Measurements from ENCODE around the gene MORC3. TPM values are rescaled to one million over a fixed set of nuclear protein-coding genes. Genes with fewer than 3 reads are reported as not detected.
"Not testable (repeated sequence)": the region's sequence is repeated elsewhere in the genome, so short reads cannot be mapped to it uniquely, and the experiment has no call there.

The MORC3 gene
- total RNA-seq, 1 donor from 2014 or later = 23.5 TPM

DNA sequence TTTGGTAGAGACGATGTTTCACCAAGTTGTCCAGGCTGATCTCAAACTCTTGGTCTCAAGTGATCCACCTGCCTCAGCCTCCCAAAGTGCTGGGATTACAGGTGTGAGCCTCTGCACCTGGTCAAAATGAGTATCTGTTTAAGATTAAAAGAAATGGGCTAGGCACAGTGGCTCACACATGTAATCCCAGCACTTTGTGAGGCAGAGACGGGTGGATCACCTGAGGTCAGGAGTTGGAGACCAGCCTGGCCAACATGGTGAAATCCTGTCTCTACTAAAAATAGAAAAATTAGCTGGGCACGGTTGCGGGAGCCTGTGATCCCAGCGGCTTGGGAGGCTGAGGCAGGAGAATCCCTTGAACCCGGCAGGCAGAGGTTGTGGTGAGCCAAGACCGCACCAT is 22.6 kb downstream of the MORC3 start:
- H3K9me3 Mint-ChIP-seq; H3K4me3 Mint-ChIP-seq; H3K27me3 Mint-ChIP-seq (ENCODE audit: insufficient read depth); intact Hi-C loops (cut with micrococcal nuclease); H3K27ac Mint-ChIP-seq; DNase-seq (ENCODE audit: low spot score); H3K4me1 Mint-ChIP-seq (ENCODE audit: low read depth): not testable (repeated sequence)
- H3K36me3 Mint-ChIP-seq (ENCODE audit: low read depth) = peaks cover 27% of the 10 kb centered on the region

DNA sequence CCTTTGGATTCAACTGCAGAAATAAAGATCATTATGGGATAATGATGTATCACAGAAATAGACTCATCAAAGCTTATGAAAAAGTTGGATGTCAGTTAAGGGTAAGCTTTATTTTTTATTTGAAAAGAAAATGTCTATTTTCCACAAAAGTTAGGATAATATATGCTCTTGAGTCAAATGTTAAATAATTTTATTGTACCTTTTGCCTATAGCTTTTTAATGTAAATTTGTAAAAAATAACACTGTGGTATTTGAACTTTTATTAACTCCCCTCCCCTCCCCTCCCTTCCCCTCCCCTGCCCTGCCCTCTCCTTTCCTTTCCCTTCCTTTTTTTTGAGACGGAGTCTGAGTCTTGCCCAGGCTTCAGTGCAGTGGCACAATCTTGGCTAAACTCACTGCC is 24.9 kb downstream of the MORC3 start:
- H3K4me1 Mint-ChIP-seq (ENCODE audit: low read depth) = peaks cover 6% of the 10 kb centered on the region
- no peak overlapping the region for H3K27ac Mint-ChIP-seq
- DNase-seq (ENCODE audit: low spot score) = no peak
- H3K4me3 Mint-ChIP-seq = no peak overlapping the region
- no peaks in the 10 kb centered on the region for H3K27me3 Mint-ChIP-seq (ENCODE audit: insufficient read depth)
- intact Hi-C loops (cut with micrococcal nuclease) = no loop called here
- peaks cover 29% of the 10 kb centered on the region for H3K36me3 Mint-ChIP-seq (ENCODE audit: low read depth)
- no peaks in the 10 kb centered on the region for H3K9me3 Mint-ChIP-seq

DNA sequence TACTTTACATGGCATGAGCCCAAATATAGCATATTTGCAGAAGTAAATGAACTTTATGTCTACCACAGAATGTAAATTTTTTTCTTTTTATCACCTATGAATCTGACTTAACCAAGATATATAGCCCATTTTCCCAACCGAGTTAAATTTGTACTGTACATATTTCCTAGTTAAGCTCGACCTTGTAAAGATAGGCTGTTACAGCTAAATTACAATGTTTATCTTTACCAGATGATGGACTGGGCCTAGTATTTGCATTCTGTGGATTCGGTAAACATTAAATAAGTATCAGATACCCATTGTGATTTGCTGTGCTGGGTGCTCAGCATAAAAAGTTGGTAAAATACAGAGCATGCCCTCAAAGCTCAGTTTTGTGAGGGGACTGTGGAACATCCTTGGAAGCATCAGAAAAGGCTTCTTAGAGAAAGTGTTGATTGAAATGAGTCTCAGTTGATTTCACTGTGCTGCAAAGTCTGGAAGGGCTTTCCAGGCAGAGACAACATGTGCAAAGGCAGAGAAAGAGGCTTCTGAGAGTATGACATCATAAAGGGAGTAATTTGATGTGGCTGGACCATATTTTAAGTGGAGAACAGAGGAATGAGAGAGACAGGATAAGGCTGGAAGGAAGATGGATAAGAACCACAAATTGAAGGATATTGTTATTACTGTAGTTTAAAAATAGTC is 27.4 kb downstream of the MORC3 start:
- Mint-ChIP-seq H3K9me3 (no peaks in the 10 kb centered on the region), H3K36me3 (ENCODE audit: low read depth) (peaks cover 38% of the 10 kb centered on the region), H3K4me1 (ENCODE audit: low read depth) (peaks cover 6% of the 10 kb centered on the region), H3K27me3 (ENCODE audit: insufficient read depth) (no peaks in the 10 kb centered on the region), H3K27ac (no peak overlapping the region), H3K4me3 (no peak overlapping the region)
- intact Hi-C loops (cut with micrococcal nuclease) = no loop called here
- no peak for DNase-seq (ENCODE audit: low spot score)

DNA sequence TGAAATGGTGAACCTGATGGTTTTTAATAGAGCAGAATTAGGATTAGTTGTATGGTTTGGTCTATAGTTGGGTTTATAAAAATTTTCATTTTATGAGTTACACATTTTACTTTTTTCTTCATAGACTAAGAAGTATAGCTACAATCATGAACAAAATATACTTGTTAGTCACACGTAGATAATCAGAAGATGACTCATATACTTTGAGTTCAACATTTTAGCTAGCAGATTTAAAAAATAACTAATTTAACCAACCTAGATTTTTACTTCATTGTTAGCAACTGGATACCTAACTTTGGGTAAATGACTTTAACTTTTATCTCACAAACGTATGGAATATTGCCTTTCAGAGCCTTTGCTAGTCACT is 27.9 kb downstream of the MORC3 start:
- Mint-ChIP-seq H3K4me3 (no peak overlapping the region), H3K9me3 (no peaks in the 10 kb centered on the region), H3K27me3 (ENCODE audit: insufficient read depth) (no peaks in the 10 kb centered on the region), H3K36me3 (ENCODE audit: low read depth) (peaks cover 38% of the 10 kb centered on the region), H3K27ac (no peak overlapping the region), H3K4me1 (ENCODE audit: low read depth) (peaks cover 6% of the 10 kb centered on the region)
- intact Hi-C loops (cut with micrococcal nuclease) = no loop called here
- DNase-seq (ENCODE audit: low spot score) = no peak

DNA sequence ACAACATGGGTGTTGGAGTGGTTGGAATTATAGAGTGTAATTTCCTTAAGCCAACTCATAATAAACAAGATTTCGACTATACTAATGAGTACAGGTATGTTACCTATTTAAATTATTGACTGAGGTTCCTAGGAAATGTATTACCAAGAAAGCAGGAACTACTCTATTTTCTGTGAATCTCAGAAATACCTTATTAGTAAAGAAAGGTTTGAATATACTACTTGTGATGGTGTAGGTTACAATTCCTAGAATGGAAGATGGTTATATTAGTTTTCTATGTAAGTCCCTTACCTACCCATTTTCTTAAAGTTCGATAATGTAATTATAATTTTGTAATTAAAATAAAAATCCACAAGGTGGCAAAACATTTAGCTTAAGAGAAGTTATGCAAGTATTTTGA is 29.3 kb downstream of the MORC3 start:
- no peak for DNase-seq (ENCODE audit: low spot score)
- Mint-ChIP-seq H3K9me3 (no peaks in the 10 kb centered on the region), H3K4me1 (ENCODE audit: low read depth) (peaks cover 6% of the 10 kb centered on the region), H3K27ac (no peak overlapping the region), H3K36me3 (ENCODE audit: low read depth) (peaks cover 40% of the 10 kb centered on the region), H3K4me3 (no peak overlapping the region), H3K27me3 (ENCODE audit: insufficient read depth) (no peaks in the 10 kb centered on the region)
- intact Hi-C loops (cut with micrococcal nuclease) = no loop called here

DNA sequence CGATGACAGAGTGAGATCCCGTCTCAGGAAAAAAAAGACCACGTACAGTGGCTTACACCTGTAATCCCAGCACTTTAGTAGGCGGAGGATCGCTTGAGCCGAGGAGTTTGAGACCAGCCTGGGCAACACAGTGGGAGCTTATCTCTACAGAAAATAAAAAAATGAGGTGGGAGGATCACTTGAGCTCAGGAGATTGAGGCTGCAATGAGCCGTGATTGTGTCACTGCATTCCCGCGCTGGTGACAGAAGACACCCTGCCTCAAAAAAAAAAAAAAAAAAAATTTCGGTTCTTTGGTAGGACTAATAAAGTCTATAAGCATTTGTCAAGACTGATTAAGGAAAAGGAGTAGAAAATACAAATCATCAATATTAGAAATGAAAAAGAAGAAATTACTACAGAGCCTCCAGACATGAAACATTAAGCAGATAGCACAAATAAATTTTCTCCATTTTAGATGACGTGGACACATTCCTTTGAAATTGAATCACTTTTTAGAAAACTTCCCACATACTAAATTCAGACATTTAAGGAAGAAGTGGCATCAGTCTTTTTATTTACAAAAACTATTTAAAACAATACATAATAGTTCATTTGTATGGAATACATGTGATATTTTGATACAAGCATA is 30.4 kb downstream of the MORC3 start:
- H3K27me3 Mint-ChIP-seq (ENCODE audit: insufficient read depth) = no peaks in the 10 kb centered on the region
- H3K36me3 Mint-ChIP-seq (ENCODE audit: low read depth) = peaks cover 43% of the 10 kb centered on the region
- DNase-seq (ENCODE audit: low spot score) = no peak
- no peak overlapping the region for H3K27ac Mint-ChIP-seq
- no peak overlapping the region for H3K4me3 Mint-ChIP-seq
- no peaks in the 10 kb centered on the region for H3K9me3 Mint-ChIP-seq
- peaks cover 6% of the 10 kb centered on the region for H3K4me1 Mint-ChIP-seq (ENCODE audit: low read depth)
- intact Hi-C loops (cut with micrococcal nuclease) = no loop called here

DNA sequence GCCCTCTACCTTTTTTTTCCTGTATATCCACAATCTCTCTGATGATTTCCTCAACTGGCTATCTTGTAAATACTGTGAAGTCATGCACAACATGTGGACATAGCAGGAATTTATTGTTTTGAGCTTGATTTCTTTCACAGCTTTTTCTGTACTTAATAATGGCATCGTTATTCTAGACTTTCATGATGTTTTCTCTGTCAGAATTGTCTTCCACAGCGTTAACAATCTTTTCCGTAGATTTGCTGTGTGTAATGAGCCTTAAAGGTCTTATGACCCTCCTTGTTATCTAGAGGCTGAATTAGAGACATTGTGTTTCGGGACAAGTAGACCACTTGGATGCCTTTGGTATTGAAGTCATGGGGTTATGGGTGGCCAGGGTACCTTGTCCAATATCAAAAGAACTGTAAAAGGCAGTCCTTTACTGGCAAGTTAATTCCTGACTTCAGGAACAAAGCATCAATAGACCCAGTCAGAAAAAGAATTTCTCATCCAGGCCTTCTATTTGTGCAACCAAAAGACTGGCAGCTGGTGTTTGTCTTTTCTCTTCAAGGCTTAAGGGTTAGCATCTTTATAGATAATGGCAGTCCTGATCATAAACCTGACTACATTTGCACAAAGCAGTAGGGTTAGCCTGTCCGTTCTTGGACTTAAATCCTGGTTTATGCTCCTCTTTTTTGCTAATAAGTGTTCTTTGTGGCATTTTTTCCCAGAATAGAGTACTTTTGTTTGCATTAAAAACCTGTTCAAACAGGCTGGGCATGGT is 35.1 kb downstream of the MORC3 start:
- Mint-ChIP-seq H3K27me3 (ENCODE audit: insufficient read depth) (no peaks in the 10 kb centered on the region), H3K4me3 (no peak overlapping the region), H3K27ac (no peak overlapping the region), H3K4me1 (ENCODE audit: low read depth) (no peaks in the 10 kb centered on the region), H3K9me3 (no peaks in the 10 kb centered on the region), H3K36me3 (ENCODE audit: low read depth) (peaks cover 28% of the 10 kb centered on the region)
- DNase-seq (ENCODE audit: low spot score) = no peak
- intact Hi-C loops (cut with micrococcal nuclease) = no loop called here

DNA sequence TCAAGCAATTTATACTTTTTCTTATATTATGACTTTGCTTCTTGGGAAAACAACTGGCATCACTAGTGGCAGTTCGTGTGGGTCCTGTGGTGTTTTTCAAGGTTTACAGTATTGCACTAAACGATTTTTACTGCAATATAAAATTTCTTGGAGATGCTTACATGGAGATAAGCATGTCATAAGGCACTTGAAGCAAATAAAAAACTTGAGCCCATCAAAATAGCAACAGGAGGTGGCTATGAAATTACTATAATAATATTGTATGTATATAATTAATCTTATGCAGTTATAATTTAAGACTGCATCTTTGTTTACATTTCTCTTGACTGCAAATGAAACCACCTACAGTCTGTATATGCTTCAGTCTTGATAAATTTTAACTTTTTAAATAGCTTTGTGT is 35.9 kb downstream of the MORC3 start:
- H3K4me3 Mint-ChIP-seq = no peak overlapping the region
- no peaks in the 10 kb centered on the region for H3K4me1 Mint-ChIP-seq (ENCODE audit: low read depth)
- intact Hi-C loops (cut with micrococcal nuclease) = no loop called here
- no peak overlapping the region for H3K27ac Mint-ChIP-seq
- H3K27me3 Mint-ChIP-seq (ENCODE audit: insufficient read depth) = no peaks in the 10 kb centered on the region
- H3K36me3 Mint-ChIP-seq (ENCODE audit: low read depth) = peaks cover 31% of the 10 kb centered on the region
- no peaks in the 10 kb centered on the region for H3K9me3 Mint-ChIP-seq
- DNase-seq (ENCODE audit: low spot score) = no peak

DNA sequence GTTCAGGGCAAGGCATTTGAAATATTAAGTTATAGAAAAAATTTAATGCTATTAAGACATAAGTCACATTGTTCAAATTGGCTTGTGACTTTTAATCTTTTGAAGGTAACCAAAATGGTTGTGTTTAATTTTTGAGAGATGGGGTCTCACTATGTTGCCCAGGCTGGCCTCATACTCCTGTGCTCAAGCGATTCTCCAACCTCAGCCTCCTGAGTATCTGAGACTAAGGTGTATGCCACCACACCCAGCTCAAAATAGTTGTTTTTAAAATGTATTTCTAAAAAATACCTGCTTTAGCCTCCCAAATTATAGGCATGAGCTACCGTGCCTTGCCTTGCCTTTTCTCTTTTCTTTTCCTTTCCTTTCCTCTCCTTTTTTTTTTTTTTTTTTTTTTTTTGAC is 39.2 kb downstream of the MORC3 start:
- H3K27ac Mint-ChIP-seq = no peak overlapping the region
- peaks cover 35% of the 10 kb centered on the region for H3K36me3 Mint-ChIP-seq (ENCODE audit: low read depth)
- intact Hi-C loops (cut with micrococcal nuclease) = no loop called here
- DNase-seq (ENCODE audit: low spot score) = no peak
- H3K4me3 Mint-ChIP-seq = no peak overlapping the region
- no peaks in the 10 kb centered on the region for H3K9me3 Mint-ChIP-seq
- H3K4me1 Mint-ChIP-seq (ENCODE audit: low read depth) = no peaks in the 10 kb centered on the region
- no peaks in the 10 kb centered on the region for H3K27me3 Mint-ChIP-seq (ENCODE audit: insufficient read depth)

DNA sequence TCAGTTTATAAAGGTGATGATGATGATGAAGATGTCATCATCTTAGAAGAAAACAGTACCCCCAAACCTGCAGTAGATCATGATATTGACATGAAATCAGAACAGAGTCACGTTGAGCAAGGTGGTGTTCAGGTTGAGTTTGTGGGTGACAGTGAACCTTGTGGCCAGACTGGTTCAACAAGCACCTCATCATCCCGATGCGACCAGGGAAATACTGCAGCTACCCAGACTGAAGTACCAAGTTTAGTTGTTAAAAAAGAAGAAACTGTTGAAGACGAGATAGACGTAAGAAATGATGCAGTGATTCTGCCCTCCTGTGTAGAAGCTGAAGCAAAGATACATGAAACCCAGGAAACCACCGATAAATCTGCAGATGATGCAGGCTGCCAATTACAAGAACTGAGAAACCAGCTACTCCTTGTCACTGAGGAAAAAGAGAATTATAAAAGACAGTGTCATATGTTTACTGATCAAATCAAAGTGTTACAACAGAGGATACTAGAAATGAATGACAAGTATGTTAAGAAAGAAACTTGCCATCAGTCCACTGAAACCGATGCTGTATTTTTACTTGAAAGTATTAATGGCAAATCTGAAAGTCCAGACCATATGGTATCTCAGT is 49.2 kb downstream of the MORC3 start:
- no peak overlapping the region for H3K27ac Mint-ChIP-seq
- H3K36me3 Mint-ChIP-seq (ENCODE audit: low read depth) = peaks cover 47% of the 10 kb centered on the region
- intact Hi-C loops (cut with micrococcal nuclease) = no loop called here
- H3K4me3 Mint-ChIP-seq = no peak overlapping the region
- DNase-seq (ENCODE audit: low spot score) = no peak
- no peaks in the 10 kb centered on the region for H3K9me3 Mint-ChIP-seq
- H3K27me3 Mint-ChIP-seq (ENCODE audit: insufficient read depth) = no peaks in the 10 kb centered on the region
- no peaks in the 10 kb centered on the region for H3K4me1 Mint-ChIP-seq (ENCODE audit: low read depth)

DNA sequence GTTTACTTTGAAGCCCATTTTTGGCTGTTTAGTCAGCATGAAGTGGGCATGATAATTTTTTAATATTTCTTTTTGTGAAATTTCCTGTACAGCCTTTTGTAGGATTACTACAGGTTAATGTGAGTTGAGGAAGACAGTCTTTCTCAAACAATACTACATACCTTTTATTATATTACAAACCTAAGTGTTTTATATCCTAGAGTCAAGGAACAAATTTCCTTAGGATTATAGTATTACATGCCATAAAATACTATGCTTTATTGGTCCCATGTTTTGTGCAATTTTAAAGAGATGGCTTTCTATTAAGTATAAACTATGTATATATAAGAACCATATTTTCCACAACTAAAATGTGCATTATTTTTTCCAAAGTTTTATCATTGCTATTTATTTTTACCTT is 56.0 kb downstream of the MORC3 start:
- H3K4me3 Mint-ChIP-seq = no peak overlapping the region
- H3K27me3 Mint-ChIP-seq (ENCODE audit: insufficient read depth) = no peaks in the 10 kb centered on the region
- H3K9me3 Mint-ChIP-seq = no peaks in the 10 kb centered on the region
- no peaks in the 10 kb centered on the region for H3K4me1 Mint-ChIP-seq (ENCODE audit: low read depth)
- no peak overlapping the region for H3K27ac Mint-ChIP-seq
- no peak for DNase-seq (ENCODE audit: low spot score)
- peaks cover 24% of the 10 kb centered on the region for H3K36me3 Mint-ChIP-seq (ENCODE audit: low read depth)
- intact Hi-C loops (cut with micrococcal nuclease) = no loop called here

DNA sequence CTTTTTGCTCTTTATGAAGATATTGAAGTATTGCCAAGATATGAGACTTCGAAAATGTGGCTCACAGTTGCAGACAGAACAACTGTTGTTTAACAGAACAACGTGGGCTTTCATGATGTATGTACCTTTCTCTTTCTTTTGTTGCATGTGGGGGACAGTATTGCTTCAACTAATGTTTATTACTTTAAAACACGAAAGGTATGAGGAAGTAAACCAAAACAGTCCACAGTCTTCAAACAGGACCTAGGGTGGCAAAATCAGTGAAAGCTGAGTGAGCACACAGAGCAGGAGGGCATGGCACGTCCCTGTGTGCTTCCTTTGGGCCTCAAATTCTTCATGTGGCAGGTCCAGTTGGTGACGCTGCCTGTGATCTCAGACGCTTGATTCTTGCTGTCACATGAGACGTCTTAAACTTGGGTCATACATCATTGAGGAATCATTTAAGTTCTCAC is 57.4 kb downstream of the MORC3 start:
- Mint-ChIP-seq H3K36me3 (ENCODE audit: low read depth) (peaks cover 16% of the 10 kb centered on the region), H3K27ac (no peak overlapping the region), H3K27me3 (ENCODE audit: insufficient read depth) (no peaks in the 10 kb centered on the region), H3K4me1 (ENCODE audit: low read depth) (peaks cover 5% of the 10 kb centered on the region), H3K9me3 (no peaks in the 10 kb centered on the region), H3K4me3 (no peak overlapping the region)
- DNase-seq (ENCODE audit: low spot score) = no peak
- intact Hi-C loops (cut with micrococcal nuclease) = no loop called here

DNA sequence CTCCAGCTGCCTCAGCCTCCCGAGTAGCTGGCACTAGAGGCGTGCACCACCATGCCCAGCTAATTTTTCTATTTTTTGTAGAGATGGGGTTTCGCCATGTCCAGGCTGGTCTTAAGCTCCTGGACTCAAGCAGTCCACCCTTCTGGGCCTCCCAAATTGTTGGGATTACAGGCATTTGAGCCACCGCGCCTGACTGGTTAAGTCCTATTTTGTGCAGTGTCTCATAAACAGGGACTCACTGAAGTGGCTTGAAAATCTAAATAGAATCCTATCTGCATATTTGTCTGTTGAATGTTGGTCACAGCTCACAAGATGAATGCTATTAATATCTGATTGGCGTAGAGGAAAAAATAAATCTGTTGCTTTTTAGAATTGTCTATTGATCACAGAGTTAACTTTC is 59.3 kb downstream of the MORC3 start:
- Mint-ChIP-seq H3K36me3 (ENCODE audit: low read depth) (peaks cover 12% of the 10 kb centered on the region), H3K9me3 (no peaks in the 10 kb centered on the region), H3K4me3 (no peak overlapping the region), H3K27me3 (ENCODE audit: insufficient read depth) (no peaks in the 10 kb centered on the region), H3K4me1 (ENCODE audit: low read depth) (peaks cover 5% of the 10 kb centered on the region), H3K27ac (no peak overlapping the region)
- intact Hi-C loops (cut with micrococcal nuclease) = no loop called here
- DNase-seq (ENCODE audit: low spot score) = no peak

Measured in activated T-helper 1 cell treated with anti-CD3 and anti-CD28 coated beads, Interleukin-12 subunit alpha, Interleukin-12 subunit beta, Interleukin-2, Interleukin-4 antibody, amounts not matched to agents 30 ng/mL and 10 ng/mL and 1 ng/mL, durations not matched to agents 14 hours and 24 hours and 36 hours (primary cell).